Heart right ventricle (tissue), 16 donors: Measurements from ENCODE around the gene HOXA5. TPM values are rescaled to one million over a fixed set of nuclear protein-coding genes. Genes with fewer than 3 reads are reported as not detected.

ENCODE experiments used
- ATAC-seq, 8 donors: fragments of 200-7000 bp; cut with Tn5 transposase; one replicate each; pipeline ENCODE4 v1.9.1; 2020; ENCODE audit warnings: mild to moderate bottlenecking in 8 of 8, moderate library complexity in 8 of 8, moderate number of reproducible peaks in 1 of 8
- DNase-seq, 2 donors: peaks; one replicate each; pipeline ENCODE4 v3.0.0-alpha.2; 2020
- H3K27ac ChIP-seq, 10 donors: fragments of 200-600 bp; sonication (generic) in 2 of 10; one replicate each; pipeline versions ENCODE4 v1.5.0 to v1.8.0; 2020 to 2022; ENCODE audit warnings: mild to moderate bottlenecking in 3 of 10
- H3K27me3 ChIP-seq, 7 donors: fragments of 200-600 bp; one replicate each; pipeline ENCODE4 v1.8.0; 2021 to 2022; ENCODE audit warnings: mild to moderate bottlenecking in 2 of 7
- H3K36me3 ChIP-seq, 9 donors: fragments of 200-600 bp; sonication (generic) in 1 of 9; one replicate each; pipeline versions ENCODE4 v1.5.0 to v1.8.0; 2020 to 2022; ENCODE audit warnings: mild to moderate bottlenecking in 2 of 9
- H3K4me1 ChIP-seq, 9 donors: fragments of 200-600 bp; sonication (generic) in 1 of 9; one replicate each; pipeline versions ENCODE4 v1.5.0 to v1.8.0; 2020 to 2022; ENCODE audit warnings: mild to moderate bottlenecking in 4 of 9
- H3K4me3 ChIP-seq, 10 donors: fragments of 200-600 bp; sonication (generic) in 2 of 10; one replicate each; pipeline versions ENCODE4 v1.5.0 to v1.8.0; 2020 to 2022; ENCODE audit warnings: mild to moderate bottlenecking in 7 of 10, moderate library complexity in 2 of 10
- H3K9me3 ChIP-seq, 11 donors: fragments of 200-600 bp in 10 of 11; sonication (generic) in 2 of 11; one replicate each; pipeline versions ENCODE4 v1.5.0 to v1.8.0; 2013 to 2022; ENCODE audit warnings: mild to moderate bottlenecking in 2 of 11, control low read depth in 1 of 11, moderate library complexity in 1 of 11
- WGBS, 2 donors: extraction: QIAGEN DNeasy Blood & Tissue Kit; methylation state at CpG; one replicate each; pipeline ENCODE4 v1.1.7; 2013; ENCODE audit warnings: inconsistent platforms in 1 of 2; 5-methylcytosine and 5-hydroxymethylcytosine counted together
- intact Hi-C, 10 donors: fragments of 100-400 bp; cut with DNase I; formaldehyde crosslinking; loops; one replicate each; pipeline versions ENCODE4 v1.11.1 to v1.14.2; 2022
- microRNA-seq, 2 donors: library from miRNA; unstranded; fragments of <30 nt; microRNA quantifications; one replicate each; pipeline ENCODE4 v1.2.0, GENCODE V29; 2021
- polyA plus RNA-seq, 2 donors: library from polyadenylated mRNA; stranded (reverse); fragments of 200-250 nt; gene quantifications; one replicate each; pipeline ENCODE4 v1.2.3, GENCODE V29; 2013
- total RNA-seq, 10 donors: library from RNA; stranded (reverse); fragmentation: NEBNext Ultra II Directional in 3 of 10; extraction: Animal tissue kit (Norgen Biotek cat#: 25700) in 3 of 10; gene quantifications; one replicate each; pipeline versions ENCODE4 v1.2.1 to v1.2.4, GENCODE V29; 2021 to 2023
- TF ChIP-seq, protein P1 (sequence below), 9 donors: fragments of 200-600 bp; sonication (generic) in 2 of 9; IDR thresholded peaks; one replicate each; pipeline versions ENCODE4 v1.5.0 to v1.8.0; 2021 to 2022; ENCODE audit warnings: antibody characterized with exemption in 9 of 9, mild to moderate bottlenecking in 5 of 9, moderate library complexity in 1 of 9
- donor health status: Arrhythmogenic right ventricular cardiomyopathy.
- donor health status: ischemic (EF 13 %, LVEDD 7.1; RV severe dilation, severe dysfunction).
- donor health status: healthy with polysubstance abuse.
- donor health status: DM: no; HTN: yes; CAD: no.
- donor health status: DM: no; HTN: no; CAD: no.
- donor health status: ischemic (EF 25% LVEDD 6.9; RV normal size, moderate dysfunction).
- donor health status: ischemic (EF 25% LVEDD 5.7; RV mildly dilated, moderate dysfunction).
- donor health status: healthy.
- donor health status: DM: yes; HTN: yes; CAD: no.
- donor health status: Ischemic cardiomyopathy.
- donor health status: ischemic (EF 35%, LVEDD 5.7; RV mildly dilated, moderate dysfunction).
- donor health status: nonischemic (EF 11% LVEDD 7.7; RV severe dilation, severe dysfunction).
- donor health status: DM: yes; HTN: yes; CAD: no.
- donor health status: PGD.
- donor health status: ischemic (EF 29% LVEDD 5.4; RV normal size, mild dysfunction).
- donor health status: nonischemic (EF 23%, LVEDD 6.1; RV moderate dilation, normal function).

The HOXA5 gene
- total and polyA plus RNA-seq, 12 donors = 0.09 to 0.95 (median 0.24) TPM; not detected in 8

DNA sequence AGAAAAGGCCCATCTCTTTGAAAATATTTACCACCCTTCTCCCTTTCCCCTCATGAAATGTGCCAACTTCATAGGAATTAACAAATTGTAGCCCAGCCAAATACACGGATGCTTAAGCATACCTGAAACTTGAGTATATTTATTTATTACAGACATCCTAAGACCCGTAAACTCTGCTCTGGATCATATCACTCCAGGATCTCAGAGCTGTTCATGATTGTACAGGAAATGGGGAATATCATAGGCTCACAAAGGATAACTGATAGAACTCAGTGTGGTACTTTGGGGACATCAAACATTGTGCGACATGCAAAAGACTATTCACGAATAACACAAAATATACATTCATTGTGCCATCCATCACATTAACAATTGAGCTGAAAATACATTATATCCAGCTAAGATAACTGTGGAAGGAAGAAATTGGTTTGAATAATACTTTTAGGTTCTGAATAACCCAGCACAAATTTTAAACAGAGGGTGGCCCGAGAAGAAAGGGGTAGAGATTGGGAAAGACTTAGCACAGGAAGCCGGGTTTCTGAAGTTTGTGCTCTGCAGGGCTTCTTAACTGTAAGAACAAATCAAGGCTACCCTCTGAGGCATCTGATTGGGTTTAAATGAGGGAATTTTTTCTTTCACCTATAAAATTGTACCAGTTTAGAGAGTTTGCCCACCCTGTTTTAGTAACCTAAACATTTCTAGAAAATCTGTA is 50.1 kb downstream of the HOXA5 start:
- Histone ChIP-seq H3K36me3 (no peaks in the 10 kb centered on the region), H3K9me3 (no peaks in the 10 kb centered on the region), H3K4me3 (no peak overlapping the region), H3K4me1 (peaks cover 0 to 35% (median 21%) of the 10 kb centered on the region in 9 donors), H3K27ac (no peak overlapping the region), H3K27me3 (peaks cover 15 to 100% (median 100%) of the 10 kb centered on the region in 7 donors)
- no peak for DNase-seq
- ATAC-seq = no peak
- 29 to 38% methylated on average over 6 of the region's 6 CpGs for WGBS, 2 donors
- intact Hi-C loops = no loop called here
- TF ChIP-seq, protein P1, sequence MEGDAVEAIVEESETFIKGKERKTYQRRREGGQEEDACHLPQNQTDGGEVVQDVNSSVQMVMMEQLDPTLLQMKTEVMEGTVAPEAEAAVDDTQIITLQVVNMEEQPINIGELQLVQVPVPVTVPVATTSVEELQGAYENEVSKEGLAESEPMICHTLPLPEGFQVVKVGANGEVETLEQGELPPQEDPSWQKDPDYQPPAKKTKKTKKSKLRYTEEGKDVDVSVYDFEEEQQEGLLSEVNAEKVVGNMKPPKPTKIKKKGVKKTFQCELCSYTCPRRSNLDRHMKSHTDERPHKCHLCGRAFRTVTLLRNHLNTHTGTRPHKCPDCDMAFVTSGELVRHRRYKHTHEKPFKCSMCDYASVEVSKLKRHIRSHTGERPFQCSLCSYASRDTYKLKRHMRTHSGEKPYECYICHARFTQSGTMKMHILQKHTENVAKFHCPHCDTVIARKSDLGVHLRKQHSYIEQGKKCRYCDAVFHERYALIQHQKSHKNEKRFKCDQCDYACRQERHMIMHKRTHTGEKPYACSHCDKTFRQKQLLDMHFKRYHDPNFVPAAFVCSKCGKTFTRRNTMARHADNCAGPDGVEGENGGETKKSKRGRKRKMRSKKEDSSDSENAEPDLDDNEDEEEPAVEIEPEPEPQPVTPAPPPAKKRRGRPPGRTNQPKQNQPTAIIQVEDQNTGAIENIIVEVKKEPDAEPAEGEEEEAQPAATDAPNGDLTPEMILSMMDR (IDR thresholded peaks at IDR 0.05) = no peak

DNA sequence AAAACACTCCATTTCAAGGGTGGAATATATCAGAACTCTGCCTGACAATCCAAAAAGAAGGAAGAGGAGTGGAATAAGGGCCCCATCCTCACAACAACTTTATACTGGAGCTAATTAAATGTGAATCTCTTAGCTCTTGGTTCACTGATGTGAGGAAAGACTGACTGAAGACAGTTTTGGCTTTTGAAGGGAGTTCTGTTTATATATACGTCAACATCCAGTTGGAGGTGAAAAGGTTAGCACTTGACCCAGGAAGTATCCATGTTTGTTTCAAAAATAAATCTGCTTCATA is 50.7 kb downstream of the HOXA5 start:
- ATAC-seq (no peak), DNase-seq (no peak)
- Histone ChIP-seq H3K27me3 (peaks cover 15 to 100% (median 100%) of the 10 kb centered on the region in 7 donors), H3K4me3 (no peak overlapping the region), H3K27ac (no peak overlapping the region), H3K36me3 (no peaks in the 10 kb centered on the region), H3K9me3 (no peaks in the 10 kb centered on the region), H3K4me1 (peaks cover 0 to 35% (median 18%) of the 10 kb centered on the region in 9 donors)
- intact Hi-C loops = no loop called here
- WGBS, 2 donors = 17 to 45% methylated on average over 1 of the region's 1 CpG
- TF ChIP-seq, protein P1 (IDR thresholded peaks at IDR 0.05) = no peak

DNA sequence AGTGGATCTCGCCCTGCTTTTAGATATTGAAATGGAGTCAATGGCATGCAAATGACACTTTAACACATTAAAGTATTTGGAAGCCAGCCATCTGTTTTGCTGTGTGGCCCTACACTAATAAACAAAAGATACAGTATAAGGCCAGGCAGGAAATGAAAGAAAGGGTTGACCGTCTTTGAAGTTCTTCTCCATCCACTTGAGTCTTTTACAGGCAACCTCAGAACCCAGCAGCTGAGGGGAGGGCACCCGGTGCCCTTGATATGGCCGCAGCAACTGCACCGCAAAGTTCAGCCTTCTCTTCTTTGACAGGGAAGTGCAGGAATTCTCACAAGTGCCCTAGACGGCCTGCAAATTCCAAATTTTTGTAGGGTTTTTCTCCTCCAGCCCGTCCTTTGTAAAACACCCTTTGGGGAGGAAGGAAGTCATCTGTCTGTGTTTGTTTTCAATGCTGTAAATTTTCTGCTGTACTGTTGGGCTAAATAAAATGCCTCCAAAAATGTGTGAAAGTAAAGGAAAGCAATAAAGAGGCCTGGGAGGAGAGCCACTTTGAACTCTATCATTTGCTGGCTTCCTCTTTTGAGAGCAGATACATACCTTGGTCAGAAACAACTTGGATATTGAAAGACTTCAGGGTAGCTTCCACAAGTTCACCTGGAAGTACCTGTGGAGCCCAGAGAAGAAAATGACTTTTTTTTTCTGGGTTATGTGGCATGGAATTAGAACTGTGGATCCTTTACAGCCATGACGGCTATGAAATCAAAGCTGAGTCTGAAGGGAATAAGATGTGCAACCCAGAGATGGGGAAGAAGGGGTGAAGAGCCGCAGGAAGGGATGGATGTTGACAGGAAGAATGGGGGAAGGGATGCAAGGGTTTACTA is 51.3 kb downstream of the HOXA5 start:
- no peak for ATAC-seq
- intact Hi-C loops = no loop called here
- H3K27me3 ChIP-seq = peaks cover 12 to 100% (median 100%) of the 10 kb centered on the region in 7 donors
- H3K9me3 ChIP-seq = no peaks in the 10 kb centered on the region
- WGBS, 2 donors = 22 to 24% methylated on average over 9 of the region's 9 CpGs
- TF ChIP-seq, protein P1 (IDR thresholded peaks at IDR 0.05) = no peak
- H3K27ac ChIP-seq = no peak overlapping the region
- peaks cover 0 to 31% (median 15%) of the 10 kb centered on the region in 9 donors for H3K4me1 ChIP-seq
- no peaks in the 10 kb centered on the region for H3K36me3 ChIP-seq
- no peak overlapping the region for H3K4me3 ChIP-seq
- DNase-seq = no peak

DNA sequence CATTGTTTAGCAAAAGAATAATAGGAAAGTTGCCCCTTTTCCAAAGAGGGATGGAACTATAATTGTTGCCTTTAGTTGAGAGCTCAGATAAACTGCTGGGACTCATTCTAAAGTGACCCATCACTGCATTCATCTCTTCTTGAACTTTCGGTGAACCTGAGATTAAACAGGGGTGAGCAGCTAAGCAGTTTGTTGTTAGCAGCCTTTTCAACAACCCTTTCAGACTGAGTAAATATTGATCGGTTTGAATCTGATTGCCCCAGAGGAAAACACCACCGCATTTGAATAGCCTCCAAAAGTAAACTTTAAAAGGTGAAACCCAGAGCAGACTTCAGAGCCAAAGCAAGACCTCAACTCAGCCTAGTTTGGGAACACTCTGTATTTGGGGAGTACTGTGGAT is 52.4 kb downstream of the HOXA5 start:
- intact Hi-C loops = no loop called here
- ATAC-seq (no peak), DNase-seq (no peak)
- WGBS, 2 donors = 13 to 21% methylated on average over 3 of the region's 3 CpGs
- Histone ChIP-seq H3K27me3 (peaks cover 8 to 100% (median 99%) of the 10 kb centered on the region in 7 donors), H3K4me3 (no peak overlapping the region), H3K27ac (no peak overlapping the region), H3K4me1 (peaks cover 0 to 22% (median 4%) of the 10 kb centered on the region in 9 donors), H3K9me3 (no peaks in the 10 kb centered on the region), H3K36me3 (no peaks in the 10 kb centered on the region)
- TF ChIP-seq, protein P1 (IDR thresholded peaks at IDR 0.05) = no peak

Small RNAs within 50 kb of the gene (microRNA-seq; reads per million reads assigned to microRNA genes)
- 4.8 to 8.2 reads per million in 2 donors for gene MIR196B

Other genes with a start within 250 kb of the HOXA5 start
- under 1 TPM in 2 of 10 donors, not detected in 8; 0.15 to 0.37 TPM for gene HOXA1, start 47.7 kb downstream of the HOXA5 start, total RNA-seq
- under 1 TPM in 1 of 2 donors, not detected in 1; 0.07 TPM for gene HOXA1, start 47.7 kb downstream of the HOXA5 start, polyA plus RNA-seq
- under 1 TPM in 2 of 10 donors, not detected in 8; 0.15 to 0.23 TPM for gene HOXA2, start 41.0 kb downstream of the HOXA5 start, total RNA-seq
- under 1 TPM; 0.10 to 0.22 TPM for gene HOXA2, start 41.0 kb downstream of the HOXA5 start, polyA plus RNA-seq
- 1 to 10 TPM in 1 of 10 donors, under 1 TPM in 5, not detected in 4; 0.20 to 1.1 (median 0.48) TPM for gene HOXA4, start 12.9 kb downstream of the HOXA5 start, total RNA-seq
- 1 to 10 TPM in 1 of 2 donors, under 1 TPM in 1; 0.59 to 1.2 TPM for gene HOXA4, start 12.9 kb downstream of the HOXA5 start, polyA plus RNA-seq
- gene HOXA6, start 4.1 kb upstream of the HOXA5 start, total RNA-seq = not detected
- gene HOXA6, start 4.1 kb upstream of the HOXA5 start, polyA plus RNA-seq = not detected
- gene HOXA3, start 8.9 kb upstream of the HOXA5 start, total RNA-seq = 1 to 10 TPM in 1 of 10 donors, under 1 TPM in 7, not detected in 2; 0.11 to 1.5 (median 0.22) TPM
- gene HOXA3, start 8.9 kb upstream of the HOXA5 start, polyA plus RNA-seq = under 1 TPM; 0.35 to 0.37 TPM
- not detected for gene HOXA7, start 13.0 kb upstream of the HOXA5 start, total RNA-seq
- under 1 TPM in 1 of 2 donors, not detected in 1; 0.04 TPM for gene HOXA7, start 13.0 kb upstream of the HOXA5 start, polyA plus RNA-seq
- gene HOXA9, start 21.9 kb upstream of the HOXA5 start, total RNA-seq = not detected
- not detected for gene HOXA9, start 21.9 kb upstream of the HOXA5 start, polyA plus RNA-seq
- gene HOXA10, start 30.6 kb upstream of the HOXA5 start, total RNA-seq = under 1 TPM in 1 of 10 donors, not detected in 9; 0.19 TPM
- gene HOXA10, start 30.6 kb upstream of the HOXA5 start, polyA plus RNA-seq = under 1 TPM in 1 of 2 donors, not detected in 1; 0.03 TPM
- gene HOXA11, start 41.6 kb upstream of the HOXA5 start, total RNA-seq = not detected
- not detected for gene HOXA11, start 41.6 kb upstream of the HOXA5 start, polyA plus RNA-seq
- gene HOXA13, start 56.4 kb upstream of the HOXA5 start, total RNA-seq = not detected
- gene HOXA13, start 56.4 kb upstream of the HOXA5 start, polyA plus RNA-seq = not detected
- not detected for gene EVX1, start 99.1 kb upstream of the HOXA5 start, total RNA-seq
- not detected for gene EVX1, start 99.1 kb upstream of the HOXA5 start, polyA plus RNA-seq